A549 (cell line): Measurements from ENCODE around the gene CNKSR1. TPM values are rescaled to one million over a fixed set of nuclear protein-coding genes. Genes with fewer than 3 reads are reported as not detected.

Experiments
- ATAC-seq, 2 experiments: fragments of 200-7000 bp in 1 of 2; fragments of >200 bp in 1 of 2; cut with Nextera tagmentation in 1 of 2; cut with Tn5 transposase in 1 of 2; 3 replicates each; pipeline versions ENCODE4 v1.8.0 to v1.9.1; 2018 to 2020; ENCODE audit warnings: mild to moderate bottlenecking in 1 of 2, moderate library complexity in 1 of 2
- CTCF ChIA-PET: fragments of 300-600 bp; sonication (Branson Sonifier 250); formaldehyde crosslinking; extraction: SDS; loops from one replicate; lab custom pipeline; 2021; ENCODE audit warnings: antibody characterized with exemption, inconsistent platforms; lab: Yijun Ruan, JAX
- POLR2A ChIA-PET: fragments of 350-600 bp; formaldehyde crosslinking; extraction: SDS; loops from one replicate; lab custom pipeline; 2021; ENCODE audit warnings: antibody characterized with exemption, inconsistent platforms; lab: Yijun Ruan, JAX
- DNase-seq, 2 experiments: peaks; one replicate each; pipeline versions ENCODE4 v3.0.0 to v3.0.0-alpha.2; 2011 to 2016; ENCODE audit warnings: low read depth in 1 of 2, low spot score in 1 of 2
- FAIRE-seq: peaks from 2 replicates; lab custom pipeline; 2011; peaks lifted over from hg19 to GRCh38; lab: Jason Lieb, UNC
- H3K27ac ChIP-seq, 2 experiments: fragments of >200 bp; sonication (Bioruptor Twin); formaldehyde crosslinking; 3 replicates each; pipeline ENCODE4 v1.5.1; 2016 to 2017
- H3K4me1 ChIP-seq: fragments of >200 bp; sonication (Bioruptor Twin); formaldehyde crosslinking; 3 replicates; pipeline ENCODE4 v1.6.1; 2016
- H3K4me2 ChIP-seq: fragments of >200 bp; sonication (Bioruptor Twin); formaldehyde crosslinking; 3 replicates; pipeline ENCODE4 v1.6.1; 2016
- H3K4me3 ChIP-seq: fragments of >200 bp; sonication (Bioruptor Twin); formaldehyde crosslinking; 3 replicates; pipeline ENCODE4 v1.5.1; 2016
- H3K9me3 ChIP-seq: fragments of >200 bp; sonication (Bioruptor Twin); formaldehyde crosslinking; 3 replicates; pipeline ENCODE4 v1.6.1; 2016
- BCL3 ChIP-seq: fragments of >200 bp; sonication (Bioruptor Twin); formaldehyde crosslinking; IDR thresholded peaks from 3 replicates; pipeline ENCODE4 v1.6.1; 2016
- ESRRA ChIP-seq: fragments of 150-350 bp; IDR thresholded peaks from 2 replicates; pipeline ENCODE4 v1.6.1; 2014; ENCODE audit warnings: mild to moderate bottlenecking, low read length, borderline replicate concordance
- FOSL2 ChIP-seq, 2 experiments: fragments of 450-650 bp in 1 of 2; fragments of >200 bp in 1 of 2; sonication (Bioruptor Twin) in 1 of 2; formaldehyde crosslinking; IDR thresholded peaks; 2 replicates each; pipeline versions ENCODE4 v1.5.0 to v1.6.1; 2016 to 2020; ENCODE audit warnings: mild to moderate bottlenecking in 1 of 2, moderate library complexity in 1 of 2
- HOXB5 ChIP-seq: fragments of 250-450 bp; sonication (Bioruptor Pico); IDR thresholded peaks from 2 replicates; pipeline ENCODE4 v1.5.0; 2020; ENCODE audit warnings: mild to moderate bottlenecking, moderate library complexity
- KDM1A ChIP-seq: fragments of 200-600 bp; sonication (generic); IDR thresholded peaks from 2 replicates; pipeline ENCODE4 v1.6.1; 2016; ENCODE audit warnings: low read depth, mild to moderate bottlenecking
- MAFK ChIP-seq: fragments of 450-650 bp; IDR thresholded peaks from 2 replicates; pipeline ENCODE4 v1.6.1; 2014; ENCODE audit not compliant: partially characterized antibody
- NFE2L2 ChIP-seq: fragments of 150-350 bp; conservative IDR thresholded peaks from 2 replicates; pipeline ENCODE4 v1.6.1; 2014; ENCODE audit warnings: low read length
- PHF8 ChIP-seq: fragments of 200-600 bp; sonication (generic); IDR thresholded peaks from 2 replicates; pipeline ENCODE4 v1.6.1; 2016; ENCODE audit warnings: low read depth, mild to moderate bottlenecking, antibody characterized with exemption, moderate library complexity, borderline replicate concordance
- POLR2AphosphoS2 ChIP-seq: conservative IDR thresholded peaks from 2 replicates; pipeline ENCODE4 v1.6.1; 2012; ENCODE audit warnings: low read length, improper control_type of control experiment, inconsistent platforms
- RAD21 ChIP-seq, 2 experiments: fragments of >200 bp in 1 of 2; sonication (Bioruptor Twin) in 1 of 2; formaldehyde crosslinking in 1 of 2; IDR thresholded peaks in 1 of 2; conservative IDR thresholded peaks in 1 of 2; 2 replicates in 1 of 2; 3 replicates in 1 of 2; pipeline ENCODE4 v1.6.1; 2012 to 2018; ENCODE audit warnings: inconsistent platforms in 1 of 2
- SMC3 ChIP-seq: fragments of >200 bp; sonication (Bioruptor Twin); formaldehyde crosslinking; IDR thresholded peaks from 3 replicates; pipeline ENCODE4 v1.6.1; 2018; ENCODE audit warnings: inconsistent platforms
- SREBF2 ChIP-seq: fragments of 450-650 bp; IDR thresholded peaks from 2 replicates; pipeline ENCODE4 v1.6.1; 2014; ENCODE audit warnings: mild to moderate bottlenecking, moderate library complexity
- ZFP36 ChIP-seq: fragments of 450-650 bp; IDR thresholded peaks from 2 replicates; pipeline ENCODE4 v1.6.1; 2014; ENCODE audit warnings: borderline replicate concordance; ENCODE audit not compliant: partially characterized antibody
- WGBS: methylation state at CpG from one replicate; pipeline ENCODE4 v1.1.6; 2017; ENCODE audit errors: missing lambda C conversion rate; 5-methylcytosine and 5-hydroxymethylcytosine counted together
- polyA plus RNA-seq, 4 experiments: library from polyadenylated mRNA; depleted of rRNA in 3 of 4; stranded (reverse); fragments of >200 nt; fragmentation: RNase III in 1 of 4; extraction: RNeasy Plus Mini Kit Qiagen cat#74134 plus additional on column Dnase treatment in 1 of 4; gene quantifications; 2 replicates in 3 of 4; 3 replicates in 1 of 4; pipeline ENCODE4 v1.2.3, GENCODE V29; 2011 to 2017
- TF ChIP-seq, protein P1 (sequence below): fragments of 450-650 bp; IDR thresholded peaks from 2 replicates; pipeline ENCODE4 v1.6.1; 2014; ENCODE audit warnings: antibody characterized with exemption
- TF ChIP-seq, protein P2 (sequence below): fragments of >200 bp; sonication (Bioruptor Twin); formaldehyde crosslinking; IDR thresholded peaks from 3 replicates; pipeline ENCODE4 v1.5.1; 2016
- TF ChIP-seq, protein P3 (sequence below): fragments of >200 bp; sonication (Bioruptor Twin); formaldehyde crosslinking; IDR thresholded peaks from 2 replicates; pipeline ENCODE4 v1.6.1; 2016
- TF ChIP-seq, protein P4 (sequence below): IDR thresholded peaks from 2 replicates; pipeline ENCODE4 v1.6.1; 2012; ENCODE audit warnings: low read depth, borderline replicate concordance

Gene CNKSR1
- polyA plus RNA-seq, 2 of the 4 experiments (the other 2 are of a cell fraction) = 0.17 to 0.32 TPM

DNA sequence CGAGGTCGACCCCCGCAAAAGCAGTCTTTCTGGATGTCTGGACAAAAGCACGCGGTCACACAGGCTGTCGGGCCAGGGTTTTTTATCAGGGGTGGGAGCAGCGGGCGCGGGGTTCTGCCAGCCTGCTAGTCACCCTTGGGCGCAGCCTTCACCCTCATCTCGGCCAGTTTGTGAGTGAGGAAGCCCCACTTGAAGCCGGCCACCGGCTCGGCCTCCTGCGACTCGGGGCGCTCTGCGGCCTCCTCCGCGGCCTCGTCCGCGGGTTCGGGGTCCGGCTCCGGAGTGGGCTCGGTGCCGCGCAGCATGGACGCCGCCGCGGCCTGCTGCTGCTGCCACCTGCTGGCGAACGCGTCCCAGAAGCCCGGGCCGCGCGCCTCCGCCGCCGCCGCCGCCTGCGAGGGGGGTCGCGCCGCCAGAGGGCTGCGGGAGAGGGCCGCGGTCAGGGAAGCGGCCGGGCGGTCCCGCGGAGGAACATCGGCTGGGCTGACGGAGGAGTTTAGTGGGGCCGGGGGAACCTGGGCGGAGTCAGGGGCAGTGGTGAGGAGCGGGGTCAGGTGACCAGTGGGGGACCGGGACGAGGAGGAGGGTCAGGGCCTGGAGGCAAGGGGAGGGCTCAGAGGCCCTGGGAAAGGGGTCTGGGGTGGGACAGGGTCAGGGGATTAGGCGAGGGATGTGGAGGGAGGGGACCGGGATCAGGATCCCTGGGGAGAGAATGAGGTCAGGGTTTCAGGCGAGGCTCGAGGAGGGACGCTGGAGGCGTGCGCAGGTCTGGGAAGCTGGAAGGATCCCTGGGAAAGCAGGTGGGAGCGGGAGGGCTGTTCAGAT lies 13.0 kb upstream of the CNKSR1 start:
- TF ChIP-seq SMC3 (peak; percentile 64), RAD21 (conservative IDR thresholded peaks at IDR 0.05 in 1 of 2, IDR thresholded peaks at IDR 0.05 in 1 of 2) (peak in 1 of 2 experiments; percentile 52; a peak in 3 of 5 replicates), SREBF2 (no peak), ESRRA (no peak)
- TF ChIP-seq, protein P1, sequence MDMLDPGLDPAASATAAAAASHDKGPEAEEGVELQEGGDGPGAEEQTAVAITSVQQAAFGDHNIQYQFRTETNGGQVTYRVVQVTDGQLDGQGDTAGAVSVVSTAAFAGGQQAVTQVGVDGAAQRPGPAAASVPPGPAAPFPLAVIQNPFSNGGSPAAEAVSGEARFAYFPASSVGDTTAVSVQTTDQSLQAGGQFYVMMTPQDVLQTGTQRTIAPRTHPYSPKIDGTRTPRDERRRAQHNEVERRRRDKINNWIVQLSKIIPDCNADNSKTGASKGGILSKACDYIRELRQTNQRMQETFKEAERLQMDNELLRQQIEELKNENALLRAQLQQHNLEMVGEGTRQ = peak; percentile 54; the same call in 1 of the 2 replicates
- TF ChIP-seq, protein P2, sequence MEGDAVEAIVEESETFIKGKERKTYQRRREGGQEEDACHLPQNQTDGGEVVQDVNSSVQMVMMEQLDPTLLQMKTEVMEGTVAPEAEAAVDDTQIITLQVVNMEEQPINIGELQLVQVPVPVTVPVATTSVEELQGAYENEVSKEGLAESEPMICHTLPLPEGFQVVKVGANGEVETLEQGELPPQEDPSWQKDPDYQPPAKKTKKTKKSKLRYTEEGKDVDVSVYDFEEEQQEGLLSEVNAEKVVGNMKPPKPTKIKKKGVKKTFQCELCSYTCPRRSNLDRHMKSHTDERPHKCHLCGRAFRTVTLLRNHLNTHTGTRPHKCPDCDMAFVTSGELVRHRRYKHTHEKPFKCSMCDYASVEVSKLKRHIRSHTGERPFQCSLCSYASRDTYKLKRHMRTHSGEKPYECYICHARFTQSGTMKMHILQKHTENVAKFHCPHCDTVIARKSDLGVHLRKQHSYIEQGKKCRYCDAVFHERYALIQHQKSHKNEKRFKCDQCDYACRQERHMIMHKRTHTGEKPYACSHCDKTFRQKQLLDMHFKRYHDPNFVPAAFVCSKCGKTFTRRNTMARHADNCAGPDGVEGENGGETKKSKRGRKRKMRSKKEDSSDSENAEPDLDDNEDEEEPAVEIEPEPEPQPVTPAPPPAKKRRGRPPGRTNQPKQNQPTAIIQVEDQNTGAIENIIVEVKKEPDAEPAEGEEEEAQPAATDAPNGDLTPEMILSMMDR = peak; percentile 81
- TF ChIP-seq, all 56 proteins: peak for 4
- ChIA-PET CTCF (interaction anchor here (0.6 to 2.3 kb wide), 18 partner anchors 8 to 129 kb away, joined by 3 to 17 read pairs (median 3); partner anchors contain the start of genes CATSPER4 and CEP85), POLR2A (no interaction called here)
- H3K27ac ChIP-seq = peak overlapping the region; percentile 88 to 89
- no peak for FAIRE-seq
- H3K4me1 ChIP-seq = 0 out of 3 replicates have a peak, but pooled peaks cover 6% of the 10 kb centered on the region
- ATAC-seq = peak; percentile 61 to 74
- peak overlapping the region; percentile 54 for H3K4me3 ChIP-seq
- peak overlapping the region; percentile 84 for H3K4me2 ChIP-seq
- peak; percentile 25 to 50 for DNase-seq
- no peaks in the 10 kb centered on the region for H3K9me3 ChIP-seq
- 36% methylated on average over 13 of the region's 72 CpGs for WGBS

- Histone ChIP-seq H3K9me3 (no peaks in the 10 kb centered on the region), H3K4me3 (no peak overlapping the region; the same call in 2 of the 3 replicates), H3K27ac (peak overlapping the region; percentile 88 to 89; a peak in 5 of 6 replicates), H3K4me1 (0 out of 3 replicates have a peak, but pooled peaks cover 6% of the 10 kb centered on the region), H3K4me2 (peak overlapping the region; percentile 84)
- no peak for FAIRE-seq
- DNase-seq = no peak
- TF ChIP-seq POLR2AphosphoS2 (no peak), KDM1A (no peak), FOSL2 (IDR thresholded peaks at IDR 0.05) (no peak), FOSL2 (CRISPR knock-in tag; IDR thresholded peaks at IDR 0.05) (no peak), NFE2L2 (no peak), MAFK (no peak), SMC3 (no peak), PHF8 (no peak), HOXB5 (CRISPR knock-in tag) (no peak), ZFP36 (no peak), BCL3 (no peak)
- TF ChIP-seq, protein P3, sequence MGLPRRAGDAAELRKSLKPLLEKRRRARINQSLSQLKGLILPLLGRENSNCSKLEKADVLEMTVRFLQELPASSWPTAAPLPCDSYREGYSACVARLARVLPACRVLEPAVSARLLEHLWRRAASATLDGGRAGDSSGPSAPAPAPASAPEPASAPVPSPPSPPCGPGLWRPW = no peak
- TF ChIP-seq, protein P4, sequence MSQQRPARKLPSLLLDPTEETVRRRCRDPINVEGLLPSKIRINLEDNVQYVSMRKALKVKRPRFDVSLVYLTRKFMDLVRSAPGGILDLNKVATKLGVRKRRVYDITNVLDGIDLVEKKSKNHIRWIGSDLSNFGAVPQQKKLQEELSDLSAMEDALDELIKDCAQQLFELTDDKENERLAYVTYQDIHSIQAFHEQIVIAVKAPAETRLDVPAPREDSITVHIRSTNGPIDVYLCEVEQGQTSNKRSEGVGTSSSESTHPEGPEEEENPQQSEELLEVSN = no peak
- TF ChIP-seq, protein P2 = no peak
- CTCF ChIA-PET = interaction anchor here (0.6 to 1.7 kb wide), 9 partner anchors 9 to 1473 kb away, joined by 3 to 6 read pairs (median 4); partner anchors contain the start of gene CEP85
- no peak for ATAC-seq
- WGBS = 82% methylated on average over 18 of the region's 19 CpGs
- POLR2A ChIA-PET = no interaction called here
These were observed 12.1 kb upstream of the CNKSR1 start for GRCh38 chr1:26164861-26165842.
